ENCODE results near the gene SEC16A.

Gene SEC16A

DNA sequence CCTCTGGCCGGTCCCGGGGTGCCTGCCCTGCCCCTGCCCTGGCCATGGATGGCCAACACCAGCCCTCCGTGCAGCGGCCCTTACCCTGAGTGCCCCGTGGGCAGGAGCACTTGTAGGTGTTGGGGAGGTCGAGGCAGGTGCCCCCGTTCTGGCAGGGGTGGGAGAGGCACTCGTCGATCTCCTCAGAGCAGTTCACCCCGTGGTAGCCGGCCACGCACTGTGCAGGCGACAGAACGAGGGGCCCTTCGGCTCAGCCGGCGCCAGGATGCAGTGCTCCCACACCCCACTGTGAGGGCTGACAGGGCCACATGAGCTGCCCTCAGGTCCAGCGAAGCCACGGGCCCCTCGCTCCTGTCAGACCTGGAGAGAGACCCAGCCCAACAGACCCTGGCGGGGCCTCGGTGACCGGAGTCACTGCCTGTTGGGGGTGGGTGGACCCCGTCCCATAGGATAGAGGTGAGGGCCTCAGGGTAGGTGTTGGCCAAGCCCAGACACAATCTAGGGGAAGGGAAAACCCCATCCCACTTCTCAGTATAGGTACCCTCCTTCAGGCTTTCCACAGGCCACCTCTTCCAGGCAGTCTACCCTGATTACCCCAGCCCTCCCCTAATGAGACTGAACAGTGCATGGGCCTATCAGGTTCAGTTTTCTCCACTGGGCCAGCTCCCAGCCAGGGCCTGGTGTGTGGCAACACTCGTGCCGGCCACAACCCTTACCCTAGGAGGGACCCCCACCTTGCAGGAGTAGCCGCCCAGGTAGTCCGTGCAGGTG, 24.6 kb upstream of the SEC16A start:
- DNase-seq (ENCODE audit: low read depth): no peak
- H3K4me3 ChIP-seq (ENCODE audit: low read depth, low read length): no peak overlapping the region
- no peak for TF ChIP-seq CTCF (IDR thresholded peaks at IDR 0.05; ENCODE audit: control insufficient read depth, extremely low read depth, insufficient read depth)

DNA sequence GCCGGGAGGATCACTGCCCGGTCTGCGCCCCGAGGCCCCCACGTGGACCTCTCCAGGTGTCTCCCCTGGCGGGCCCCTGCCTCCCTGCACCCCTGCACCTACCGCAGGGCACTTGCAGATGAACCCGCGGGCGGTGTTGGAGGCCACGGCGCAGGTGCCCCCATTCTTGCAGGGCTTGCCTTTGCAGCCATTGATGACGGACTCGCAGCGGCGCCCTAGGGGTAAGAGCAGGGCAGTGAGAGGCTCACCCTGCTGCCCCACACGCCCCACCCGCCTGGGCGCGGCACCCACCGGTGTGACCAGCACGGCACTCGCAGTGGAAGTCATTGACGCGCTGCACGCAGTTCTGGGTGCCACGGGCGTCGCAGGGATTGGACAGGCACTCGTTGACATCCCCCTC, 23.6 kb upstream of the SEC16A start:
- DNase-seq (ENCODE audit: low read depth): no peak
- no peak for TF ChIP-seq CTCF (IDR thresholded peaks at IDR 0.05; ENCODE audit: control insufficient read depth, extremely low read depth, insufficient read depth)
- H3K4me3 ChIP-seq (ENCODE audit: low read depth, low read length): no peak overlapping the region

DNA sequence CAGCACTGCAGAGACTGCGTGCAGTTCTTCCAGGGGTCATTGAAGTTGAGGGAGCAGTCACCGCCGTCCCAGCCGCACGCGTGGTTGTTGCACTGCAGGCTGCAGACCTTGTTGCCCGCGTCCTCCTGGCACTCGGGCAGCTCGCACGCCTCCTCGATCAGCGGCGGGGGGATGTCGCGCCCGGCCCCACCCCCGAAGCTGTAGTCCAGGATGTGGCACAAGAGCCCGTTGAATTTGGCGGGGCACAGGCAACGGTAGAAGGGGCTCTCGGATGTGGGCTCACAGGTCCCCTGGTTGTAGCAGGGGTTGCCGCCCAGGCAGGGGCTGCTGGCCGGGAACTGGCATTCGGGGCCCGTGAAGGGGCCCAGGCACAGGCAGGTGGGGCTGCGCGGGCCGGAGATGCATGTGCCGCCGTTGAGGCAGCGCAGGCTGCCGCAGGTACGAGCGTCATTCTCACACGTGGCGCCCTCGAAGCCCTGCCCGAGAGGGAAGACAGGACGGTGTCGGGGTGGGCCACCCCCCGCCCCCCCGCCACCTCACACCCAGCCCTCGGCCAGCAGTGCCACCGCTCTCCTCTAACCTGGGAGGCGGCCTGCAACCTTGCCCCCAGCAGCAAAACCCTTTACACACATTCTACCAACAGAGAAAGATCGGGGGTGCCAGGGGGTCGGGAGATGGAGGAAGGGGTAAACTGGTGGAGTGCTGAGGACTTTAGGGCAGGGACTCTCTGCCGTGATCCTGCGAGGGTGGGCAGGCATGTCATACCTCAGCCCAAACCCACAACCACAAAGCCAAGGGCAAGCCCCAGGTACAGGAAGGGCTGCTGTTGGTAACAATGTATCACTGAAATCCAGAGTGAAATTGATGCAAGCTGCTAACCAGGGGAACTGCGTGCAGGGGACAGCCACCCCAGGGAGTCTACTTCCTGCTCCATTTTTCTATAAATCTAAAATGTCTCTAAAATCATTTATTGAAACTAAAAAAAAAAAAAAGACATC, 22.9 kb upstream of the SEC16A start:
- no peak overlapping the region for H3K4me3 ChIP-seq (ENCODE audit: low read depth, low read length)
- no peak for TF ChIP-seq CTCF (IDR thresholded peaks at IDR 0.05; ENCODE audit: control insufficient read depth, extremely low read depth, insufficient read depth)
- no peak for DNase-seq (ENCODE audit: low read depth)

- TF ChIP-seq CTCF (IDR thresholded peaks at IDR 0.05; ENCODE audit: control insufficient read depth, extremely low read depth, insufficient read depth): no peak
- H3K4me3 ChIP-seq (ENCODE audit: low read depth, low read length): no peak overlapping the region
- no peak for DNase-seq (ENCODE audit: low read depth)
These were observed 21.9 kb upstream of the SEC16A start for GRCh38 chr9:136504512-136505348.

GRCh38 chr9:136502940-136503550, 20.2 kb upstream of the SEC16A start:
- H3K4me3 ChIP-seq (ENCODE audit: low read depth, low read length): no peak overlapping the region
- DNase-seq (ENCODE audit: low read depth): no peak
- TF ChIP-seq CTCF (IDR thresholded peaks at IDR 0.05; ENCODE audit: control insufficient read depth, extremely low read depth, insufficient read depth): no peak

- DNase-seq (ENCODE audit: low read depth): no peak
- H3K4me3 ChIP-seq (ENCODE audit: low read depth, low read length): no peak overlapping the region
- TF ChIP-seq CTCF (IDR thresholded peaks at IDR 0.05; ENCODE audit: control insufficient read depth, extremely low read depth, insufficient read depth): no peak
These were observed 19.4 kb upstream of the SEC16A start for GRCh38 chr9:136502196-136502595.

All from LNCaP clone FGC (cell line).